GM23338 (cell line): ENCODE measurements around the gene ATP6V1G3. TPM values are rescaled to one million over a fixed set of nuclear protein-coding genes. Genes with fewer than 3 reads are reported as not detected.

Experiments used
- ATAC-seq: fragments of 200-7000 bp; cut with Tn5 transposase; 3 replicates; pipeline ENCODE4 v1.9.1; 2020
- DNase-seq: peaks from one replicate; pipeline ENCODE4 v3.0.0-alpha.2; 2015; ENCODE audit warnings: low spot score
- H2AFZ ChIP-seq: fragments of 200-600 bp; sonication (generic); 2 replicates; pipeline ENCODE4 v1.8.0; 2016; ENCODE audit warnings: antibody characterized with exemption, mild to moderate bottlenecking, moderate library complexity
- H3F3A ChIP-seq: fragments of 200-600 bp; sonication (generic); replicated peaks from 2 replicates; pipeline ENCODE4 v1.8.0; 2017; ENCODE audit warnings: antibody characterized with exemption, mixed run types, low read depth
- H3K27ac ChIP-seq: fragments of 200-600 bp; sonication (generic); 2 replicates; pipeline ENCODE4 v1.6.1; 2016; ENCODE audit warnings: low read depth
- H3K27me3 ChIP-seq: fragments of 200-600 bp; sonication (generic); 2 replicates; pipeline ENCODE4 v1.8.0; 2016; ENCODE audit warnings: mild to moderate bottlenecking, mixed run types, moderate library complexity; ENCODE audit not compliant: insufficient read depth
- H3K36me3 ChIP-seq: fragments of 200-600 bp; sonication (generic); 2 replicates; pipeline ENCODE4 v1.8.0; 2016; ENCODE audit warnings: mild to moderate bottlenecking; ENCODE audit not compliant: insufficient read depth
- H3K4me1 ChIP-seq: fragments of 200-600 bp; sonication (generic); 2 replicates; pipeline ENCODE4 v1.8.0; 2016; ENCODE audit warnings: mild to moderate bottlenecking, moderate library complexity; ENCODE audit not compliant: insufficient read depth
- H3K4me2 ChIP-seq: fragments of 200-600 bp; sonication (generic); 2 replicates; pipeline ENCODE4 v1.7.1; 2017; ENCODE audit warnings: mixed run types
- H3K4me3 ChIP-seq: fragments of 200-600 bp; sonication (generic); 2 replicates; pipeline ENCODE4 v1.6.1; 2016; ENCODE audit warnings: mixed run types
- H3K79me2 ChIP-seq: fragments of 200-600 bp; sonication (generic); replicated peaks from 2 replicates; pipeline ENCODE4 v1.8.0; 2017; ENCODE audit warnings: mild to moderate bottlenecking; ENCODE audit not compliant: insufficient read depth
- H3K9me2 ChIP-seq: fragments of 200-600 bp; sonication (generic); 2 replicates; pipeline ENCODE4 v1.8.0; 2017; ENCODE audit not compliant: insufficient read depth
- H4K20me1 ChIP-seq: fragments of 200-600 bp; sonication (generic); replicated peaks from 2 replicates; pipeline ENCODE4 v1.8.0; 2017; ENCODE audit warnings: mild to moderate bottlenecking; ENCODE audit not compliant: insufficient read depth
- H3K27ac Mint-ChIP-seq: 2 replicates; pipeline ENCODE4 v1.8.0; 2020; ENCODE audit warnings: inconsistent platforms, mild to moderate bottlenecking, moderate library complexity, mixed read lengths
- H3K27me3 Mint-ChIP-seq: 3 replicates; pipeline ENCODE4 v1.8.0; 2022; ENCODE audit warnings: low read depth, mild to moderate bottlenecking, moderate library complexity, mixed read lengths, inconsistent platforms; ENCODE audit not compliant: insufficient read depth, poor library complexity
- H3K36me3 Mint-ChIP-seq: 3 replicates; pipeline ENCODE4 v1.8.0; 2021; ENCODE audit warnings: low read depth, mild to moderate bottlenecking, inconsistent platforms, moderate library complexity, mixed read lengths
- H3K4me1 Mint-ChIP-seq: 3 replicates; pipeline ENCODE4 v1.8.0; 2020; ENCODE audit warnings: mild to moderate bottlenecking, inconsistent platforms, mixed read lengths
- H3K4me3 Mint-ChIP-seq: 3 replicates; pipeline ENCODE4 v1.8.0; 2021; ENCODE audit warnings: moderate library complexity, mild to moderate bottlenecking, inconsistent platforms, mixed read lengths
- H3K9me3 Mint-ChIP-seq: 3 replicates; pipeline ENCODE4 v1.8.0; 2020; ENCODE audit warnings: moderate library complexity, mild to moderate bottlenecking, inconsistent platforms, mixed read lengths
- CREB1 ChIP-seq: fragments of 250-450 bp; sonication (Bioruptor Pico); IDR thresholded peaks from 2 replicates; pipeline ENCODE4 v1.5.0; 2020; ENCODE audit warnings: low read depth, mild to moderate bottlenecking, moderate library complexity
- POLR2AphosphoS5 ChIP-seq: IDR thresholded peaks from 2 replicates; pipeline ENCODE4 v1.6.1; 2016; ENCODE audit warnings: antibody characterized with exemption, low read depth
- REST ChIP-seq: IDR thresholded peaks from one replicate; pipeline ENCODE4 v1.6.1; 2018; ENCODE audit warnings: antibody characterized with exemption; ENCODE audit not compliant: unreplicated experiment
- STAT1 ChIP-seq: IDR thresholded peaks from one replicate; pipeline ENCODE4 v1.6.1; 2016; ENCODE audit warnings: antibody characterized with exemption; ENCODE audit not compliant: unreplicated experiment
- ZNF462 ChIP-seq: fragments of 250-450 bp; sonication (Bioruptor Pico); IDR thresholded peaks from 2 replicates; pipeline ENCODE4 v1.5.0; 2020; ENCODE audit warnings: mild to moderate bottlenecking, moderate library complexity
- polyA plus RNA-seq: library from polyadenylated mRNA; unstranded; fragments of >200 nt; fragmentation: Nextera tagmentation; extraction: Ambion mirVana; gene quantifications from 2 replicates; pipeline ENCODE4 v1.2.1, GENCODE V29; 2016
- total RNA-seq: library from RNA; depleted of rRNA; stranded (reverse); fragments of >200 nt; shearing (Covaris generic); gene quantifications from 2 replicates; pipeline ENCODE4 v1.2.3, GENCODE V29; 2014

ATP6V1G3 gene
- total and polyA plus RNA-seq, 2 experiments from 2014 or later = not detected

- TF ChIP-seq ZNF462 (CRISPR knock-in tag) (no peak), POLR2AphosphoS5 (no peak)
Observed at GRCh38 chr1:198495631-198496030, 44.8 kb downstream of the ATP6V1G3 start (continued).

- Histone ChIP-seq H2AFZ (no peak overlapping the region), H4K20me1 (no peaks in the 10 kb centered on the region), H3K27me3 (no peaks in the 10 kb centered on the region), H3K36me3 (no peaks in the 10 kb centered on the region), H3K4me3 (no peak overlapping the region), H3F3A (no peaks in the 10 kb centered on the region), H3K27ac (no peak overlapping the region), H3K4me2 (no peak overlapping the region), H3K9me2 (no peaks in the 10 kb centered on the region), H3K79me2 (no peaks in the 10 kb centered on the region), H3K4me1 (no peaks in the 10 kb centered on the region)
- TF ChIP-seq STAT1 = no peak
- DNase-seq (no peak), ATAC-seq (no peak)
- Mint-ChIP-seq H3K36me3 (no peaks in the 10 kb centered on the region), H3K9me3 (no peaks in the 10 kb centered on the region), H3K4me1 (peaks cover 13% of the 10 kb centered on the region), H3K27me3 (peaks cover 3% of the 10 kb centered on the region), H3K4me3 (no peak overlapping the region), H3K27ac (no peak overlapping the region)
Observed at GRCh38 chr1:198494658-198495103, 45.8 kb downstream of the ATP6V1G3 start.

- no peaks in the 10 kb centered on the region for H3K9me3 Mint-ChIP-seq
- no peaks in the 10 kb centered on the region for H3K4me1 ChIP-seq
- no peaks in the 10 kb centered on the region for H3K36me3 ChIP-seq
- no peak overlapping the region for H3K4me3 Mint-ChIP-seq
- H3K27ac ChIP-seq = no peak overlapping the region
- no peaks in the 10 kb centered on the region for H4K20me1 ChIP-seq
- H3K4me3 ChIP-seq = no peak overlapping the region
- no peaks in the 10 kb centered on the region for H3K9me2 ChIP-seq
- H3K79me2 ChIP-seq = no peaks in the 10 kb centered on the region
- H3K4me2 ChIP-seq = no peak overlapping the region
- DNase-seq = no peak
- H3K36me3 Mint-ChIP-seq = no peaks in the 10 kb centered on the region
- peaks cover 13% of the 10 kb centered on the region for H3K4me1 Mint-ChIP-seq
- H3K27me3 ChIP-seq = no peaks in the 10 kb centered on the region
- no peak for ATAC-seq
- no peaks in the 10 kb centered on the region for H3F3A ChIP-seq
- H3K27ac Mint-ChIP-seq = no peak overlapping the region
- H3K27me3 Mint-ChIP-seq = peaks cover 3% of the 10 kb centered on the region
- H2AFZ ChIP-seq = no peak overlapping the region
- TF ChIP-seq REST (no peak), CREB1 (CRISPR knock-in tag) (no peak)
Observed at GRCh38 chr1:198494139-198494538, 46.3 kb downstream of the ATP6V1G3 start.
